ENCODE data around the gene DACH2.

DNA sequence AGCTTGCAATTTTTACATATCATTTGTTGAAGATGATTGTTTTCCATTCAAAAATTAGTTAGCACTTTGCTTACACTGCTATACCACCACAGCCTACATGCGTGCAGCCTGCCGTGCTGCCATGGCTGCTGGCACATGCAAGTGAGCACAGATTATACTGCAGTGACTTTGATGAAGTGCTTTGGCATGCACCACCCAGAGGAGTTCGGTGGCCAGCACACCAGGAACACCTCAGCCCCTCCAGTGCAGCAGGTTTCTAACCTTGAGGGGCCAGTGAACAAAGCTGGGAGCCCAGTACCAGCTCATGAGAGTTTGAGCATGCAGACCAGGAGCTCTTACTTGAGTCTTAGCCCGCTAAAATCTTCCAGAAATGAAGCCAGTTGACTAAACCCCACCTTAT is 431.5 kb downstream of the DACH2 start:
- TF ChIP-seq, protein P1, sequence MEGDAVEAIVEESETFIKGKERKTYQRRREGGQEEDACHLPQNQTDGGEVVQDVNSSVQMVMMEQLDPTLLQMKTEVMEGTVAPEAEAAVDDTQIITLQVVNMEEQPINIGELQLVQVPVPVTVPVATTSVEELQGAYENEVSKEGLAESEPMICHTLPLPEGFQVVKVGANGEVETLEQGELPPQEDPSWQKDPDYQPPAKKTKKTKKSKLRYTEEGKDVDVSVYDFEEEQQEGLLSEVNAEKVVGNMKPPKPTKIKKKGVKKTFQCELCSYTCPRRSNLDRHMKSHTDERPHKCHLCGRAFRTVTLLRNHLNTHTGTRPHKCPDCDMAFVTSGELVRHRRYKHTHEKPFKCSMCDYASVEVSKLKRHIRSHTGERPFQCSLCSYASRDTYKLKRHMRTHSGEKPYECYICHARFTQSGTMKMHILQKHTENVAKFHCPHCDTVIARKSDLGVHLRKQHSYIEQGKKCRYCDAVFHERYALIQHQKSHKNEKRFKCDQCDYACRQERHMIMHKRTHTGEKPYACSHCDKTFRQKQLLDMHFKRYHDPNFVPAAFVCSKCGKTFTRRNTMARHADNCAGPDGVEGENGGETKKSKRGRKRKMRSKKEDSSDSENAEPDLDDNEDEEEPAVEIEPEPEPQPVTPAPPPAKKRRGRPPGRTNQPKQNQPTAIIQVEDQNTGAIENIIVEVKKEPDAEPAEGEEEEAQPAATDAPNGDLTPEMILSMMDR (conservative IDR thresholded peaks at IDR 0.05; ENCODE audit: low read depth, low read length) = no peak
- no peak for TF ChIP-seq MXI1 (IDR thresholded peaks at IDR 0.05; ENCODE audit: borderline replicate concordance, low read depth, low read length)
- no peak for TF ChIP-seq CEBPB (IDR thresholded peaks at IDR 0.05; ENCODE audit: low read depth, low read length)

Data from IMR-90 (cell line).